GM18909 (cell line): ENCODE results near the gene TAS1R2.

Experiments
- ATAC-seq: cut with Tn5 transposase; IDR thresholded peaks from one replicate; pipeline ENCODE4 v1.9.1; 2021; ENCODE audit warnings: mild to moderate bottlenecking; ENCODE audit not compliant: unreplicated experiment, poor library complexity

Gene TAS1R2

DNA sequence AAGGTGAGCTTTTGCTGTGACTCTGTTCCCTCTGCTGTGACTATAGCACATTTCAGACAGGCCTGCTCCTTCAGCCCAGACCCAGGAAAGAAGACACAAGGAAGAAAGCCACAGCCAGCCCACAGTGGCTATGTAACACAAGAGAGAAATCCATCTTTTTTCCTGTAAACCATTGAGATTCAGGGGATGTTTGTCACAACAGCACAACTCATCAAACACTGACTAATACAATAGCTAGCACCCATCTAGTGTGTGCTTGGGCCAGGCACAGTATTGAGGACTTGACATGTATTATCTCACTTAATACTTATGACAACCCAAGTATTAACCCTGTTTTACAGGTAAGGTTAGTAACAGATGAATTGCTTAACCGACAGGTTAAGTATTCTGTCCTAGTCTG is 29.8 kb downstream of the TAS1R2 start:
- no peak for ATAC-seq

- no peak for ATAC-seq
These were observed 31.2 kb downstream of the TAS1R2 start for GRCh38 chr1:18828224-18828623.

- ATAC-seq: no peak
These were observed 36.0 kb downstream of the TAS1R2 start for GRCh38 chr1:18823438-18823837.

DNA sequence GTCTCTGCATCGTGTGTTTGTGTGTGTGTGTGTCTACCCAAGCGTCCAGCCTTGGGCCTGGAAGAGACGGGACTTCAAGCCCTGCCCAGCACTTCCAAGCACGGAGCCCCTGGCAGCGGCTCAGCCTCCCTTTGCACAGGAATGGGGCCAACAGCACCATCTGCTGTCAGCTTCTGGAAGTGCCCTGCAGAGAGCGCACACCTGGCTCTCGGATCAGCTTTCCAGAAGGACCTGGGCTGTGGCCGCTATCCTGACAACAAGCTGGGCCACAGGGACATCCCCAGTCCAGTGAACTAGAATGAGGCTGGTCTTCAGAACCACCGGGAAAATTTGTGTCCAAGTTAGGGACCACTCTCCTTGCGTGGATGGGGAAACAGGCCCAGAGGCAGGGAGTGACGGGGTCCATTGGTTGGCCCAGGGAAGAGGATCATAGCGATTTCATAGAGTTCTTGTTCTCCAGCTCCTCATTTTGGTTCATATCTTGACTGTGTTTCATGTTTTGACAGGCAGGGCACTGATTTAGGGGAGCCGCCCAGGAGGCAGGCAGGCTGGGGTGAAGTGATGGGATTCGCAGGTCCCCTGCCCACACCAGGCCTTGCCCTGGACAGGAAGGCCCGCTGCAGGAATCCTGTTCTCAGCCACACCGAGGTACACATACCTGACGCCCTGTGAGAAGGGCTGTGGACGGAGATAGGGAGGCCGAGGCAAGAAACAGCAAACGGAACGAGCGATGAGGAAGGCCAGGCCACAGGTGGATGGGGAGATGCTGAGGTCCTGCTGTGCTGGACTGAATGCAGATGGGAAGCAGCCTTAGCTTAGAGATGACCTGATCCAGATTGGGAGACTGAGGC is 38.4 kb downstream of the TAS1R2 start:
- no peak for ATAC-seq

- no peak for ATAC-seq
These were observed 39.3 kb downstream of the TAS1R2 start for GRCh38 chr1:18819986-18820790.

- no peak for ATAC-seq
These were observed 40.3 kb downstream of the TAS1R2 start for GRCh38 chr1:18819203-18819602.

GRCh38 chr1:18817795-18818435 is 41.5 kb downstream of the TAS1R2 start:
- no peak for ATAC-seq

DNA sequence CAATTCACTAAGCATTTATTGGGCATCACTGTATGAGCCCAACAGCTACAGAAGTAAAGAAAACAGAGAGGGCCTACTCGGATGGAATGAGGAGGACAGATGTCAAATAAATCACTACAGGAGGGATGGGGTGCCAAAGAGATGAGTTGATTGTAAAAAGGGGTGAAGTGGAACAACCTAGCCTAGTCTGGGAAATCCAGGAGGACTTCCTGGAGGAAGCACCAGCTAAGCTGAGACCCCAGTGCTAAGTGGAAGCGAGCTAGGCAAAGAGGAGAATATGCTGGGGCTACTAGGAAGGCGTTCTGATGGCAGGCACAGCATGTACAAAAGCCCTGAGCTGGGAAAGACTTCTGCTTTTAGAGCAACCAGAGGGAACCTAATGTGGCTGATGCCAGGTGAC is 42.1 kb downstream of the TAS1R2 start:
- ATAC-seq: no peak

DNA sequence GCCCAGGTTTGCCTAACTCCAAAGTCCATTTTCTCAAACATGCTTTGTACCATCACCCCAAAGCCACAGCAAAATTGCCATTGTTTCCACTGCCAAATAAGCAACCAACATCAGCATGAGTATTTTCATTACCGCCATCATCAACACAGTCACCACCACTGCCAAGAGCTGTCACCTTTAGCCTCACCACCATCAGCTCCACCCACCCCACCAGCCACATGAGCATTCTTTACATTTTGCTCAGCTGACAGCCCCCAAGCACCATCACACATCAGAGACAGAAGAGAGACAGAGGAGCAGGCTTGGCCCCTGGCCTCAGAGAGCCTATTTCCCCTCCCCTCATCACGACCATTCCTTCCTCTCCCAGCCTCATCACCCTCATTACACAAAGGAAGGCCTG is 42.7 kb downstream of the TAS1R2 start:
- ATAC-seq: no peak

DNA sequence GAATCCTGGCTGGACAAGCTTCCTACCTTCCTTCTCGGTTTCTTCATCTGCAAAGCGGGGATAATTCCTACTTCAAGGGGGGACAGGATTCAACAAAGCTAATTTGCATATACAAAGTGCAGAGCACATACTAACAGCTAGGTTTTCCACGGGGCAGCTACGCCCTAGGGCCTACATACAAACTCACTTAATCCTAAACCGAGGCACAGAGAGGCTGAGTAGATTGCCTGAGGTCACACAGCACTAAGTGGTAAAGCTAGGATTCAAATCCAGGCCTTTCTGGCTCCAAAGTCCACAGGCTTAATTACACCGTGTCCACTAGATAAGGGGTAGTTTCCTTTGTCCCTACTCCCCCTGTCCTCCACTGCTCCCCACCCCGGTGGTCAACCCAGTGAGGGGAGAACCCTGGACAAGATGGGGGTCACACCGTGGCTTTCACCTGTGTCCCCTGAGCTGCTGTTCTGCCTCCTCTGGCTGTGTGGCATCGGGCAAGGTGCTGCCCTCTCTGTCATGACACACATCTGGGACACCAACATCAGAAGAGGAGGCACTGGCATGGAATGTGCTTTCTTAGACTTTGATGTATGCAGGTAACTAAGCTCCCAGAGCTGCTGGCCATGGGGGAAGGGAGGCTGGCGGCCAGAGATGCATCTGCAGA is 44.5 kb downstream of the TAS1R2 start:
- no peak for ATAC-seq

- ATAC-seq: no peak
These were observed 45.0 kb downstream of the TAS1R2 start for GRCh38 chr1:18814425-18814824.

- no peak for ATAC-seq
These were observed 47.0 kb downstream of the TAS1R2 start for GRCh38 chr1:18812453-18812939.

DNA sequence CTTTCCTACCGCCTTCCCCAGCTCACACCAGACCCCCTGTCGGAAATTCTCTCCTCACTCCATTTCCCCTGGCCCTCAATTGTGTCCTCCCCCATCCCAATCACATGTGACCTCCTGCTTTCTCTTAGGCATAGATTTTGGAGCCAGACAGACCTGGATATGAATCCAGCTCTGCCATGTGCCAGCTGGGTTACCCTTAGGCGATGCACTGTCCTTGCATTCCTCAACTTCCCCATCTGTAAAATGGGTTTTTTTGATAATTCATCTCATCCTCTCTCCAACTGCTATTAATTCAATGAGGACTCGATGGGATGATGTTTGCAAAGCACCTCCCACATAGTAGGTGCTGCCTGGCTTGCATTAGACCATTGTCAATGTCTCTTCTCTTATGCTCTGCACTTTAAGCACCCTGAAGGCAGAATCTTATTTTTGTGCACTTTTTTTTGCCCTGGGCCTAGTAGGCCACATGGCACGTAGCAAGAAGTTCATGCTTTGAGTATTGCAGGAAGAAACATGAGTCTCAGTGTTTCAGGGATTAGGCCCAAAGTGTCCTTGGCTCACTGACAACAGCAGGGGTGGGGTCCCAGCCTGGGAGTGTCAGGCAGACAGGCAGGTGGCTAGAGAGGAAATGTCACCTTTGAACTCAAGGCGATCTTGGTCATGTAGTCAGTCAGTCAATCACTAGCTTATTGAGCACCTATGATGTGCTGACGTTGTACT is 47.6 kb downstream of the TAS1R2 start:
- no peak for ATAC-seq

DNA sequence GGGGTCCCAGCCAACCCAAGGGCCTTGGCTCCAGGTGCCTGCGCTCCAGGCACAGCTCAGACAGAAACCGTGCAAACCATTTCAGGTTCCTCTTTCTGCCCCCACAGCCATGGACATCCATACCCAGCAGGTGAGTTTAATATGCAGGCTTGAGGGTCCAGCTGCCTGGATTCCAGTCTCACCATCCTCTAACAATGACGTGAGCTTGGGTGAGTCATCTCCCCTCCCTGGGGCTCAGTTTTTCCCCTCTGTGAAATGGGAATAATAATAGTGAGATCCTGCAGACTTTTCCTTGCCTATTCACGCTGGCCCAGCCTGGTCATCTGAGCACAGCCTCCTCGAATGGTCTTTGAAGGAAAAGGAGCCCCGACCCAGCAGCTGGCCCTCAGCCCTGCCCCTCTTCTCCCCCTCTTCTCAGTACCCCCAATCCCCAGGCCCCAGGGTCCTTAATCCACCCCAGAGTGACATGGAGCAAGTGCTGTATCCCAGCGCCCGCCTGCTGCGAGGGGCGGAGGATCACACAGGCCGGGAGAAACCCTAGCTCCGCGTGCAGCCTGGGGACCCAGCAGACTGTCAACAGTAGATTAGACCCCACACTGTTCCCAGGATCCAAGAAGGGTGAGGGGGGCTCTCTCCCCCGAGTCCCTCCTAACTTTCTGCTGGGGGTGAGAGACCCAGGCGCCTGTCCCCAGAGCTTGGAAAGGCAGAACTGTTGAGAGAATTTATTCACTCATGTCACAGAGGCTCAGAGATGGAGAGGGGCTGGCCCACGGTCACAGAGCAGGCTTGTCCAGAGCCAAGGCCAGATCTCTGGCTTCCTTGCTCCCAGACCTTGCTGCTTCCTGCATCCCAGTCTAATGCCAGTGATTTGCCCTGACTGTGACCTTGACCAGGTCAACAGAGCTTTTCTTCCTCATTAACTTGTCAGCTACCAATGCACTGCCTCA is 49.2 kb downstream of the TAS1R2 start:
- ATAC-seq: no peak

GRCh38 chr1:18808550-18808949 is 50.9 kb downstream of the TAS1R2 start:
- no peak for ATAC-seq

- ATAC-seq: no peak
These were observed 52.0 kb downstream of the TAS1R2 start for GRCh38 chr1:18807334-18808063.

GRCh38 chr1:18805925-18806849 is 53.3 kb downstream of the TAS1R2 start:
- no peak for ATAC-seq
